NB4 (cell line): ENCODE results near the gene MGLL.

Experiments
- MAX ChIP-seq: IDR thresholded peaks from 2 replicates; pipeline ENCODE4 v1.6.1; 2011; ENCODE audit warnings: low read depth, low read length
- POLR2A ChIP-seq: IDR thresholded peaks from 2 replicates; pipeline ENCODE4 v1.6.1; 2011; ENCODE audit warnings: mild to moderate bottlenecking; ENCODE audit not compliant: insufficient read length; ENCODE audit errors: extremely low read depth

DNA sequence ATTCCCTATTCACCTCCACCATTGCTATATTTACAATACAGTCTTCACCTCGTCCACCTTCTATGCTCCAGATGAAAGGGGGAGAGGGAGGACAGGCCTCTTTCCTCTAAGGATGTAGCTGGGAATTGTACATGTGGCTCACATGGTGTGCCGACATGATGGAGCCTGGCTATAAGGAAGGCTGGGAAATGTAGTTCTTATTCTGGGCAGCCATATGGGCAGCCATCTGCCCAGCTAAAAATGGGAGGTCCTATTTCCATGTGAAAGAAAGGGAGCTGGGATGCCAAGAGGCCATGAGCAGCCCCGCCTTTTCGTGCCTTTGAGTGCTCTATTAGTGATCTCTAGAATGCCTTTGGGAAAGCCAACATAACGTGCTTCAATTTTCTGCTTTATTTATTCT is 27.1 kb upstream of the MGLL start:
- TF ChIP-seq POLR2A (no peak), MAX (no peak)
